K562 (cell line): ENCODE results near the gene HBP1. TPM values are rescaled to one million over a fixed set of nuclear protein-coding genes. Genes with fewer than 3 reads are reported as not detected.
A peak's percentile ranks its signal among the peaks of the same experiment; 100 is the strongest.

Source experiments
- ATAC-seq: fragments of 200-7000 bp; cut with Tn5 transposase; 3 replicates; pipeline ENCODE4 v1.9.1; 2020; ENCODE audit warnings: moderate library complexity
- BruUV-seq: library from RNA; stranded (reverse); fragments of 400-500 nt; replicated peaks from 2 replicates; lab custom pipeline; 2021; lab: Mats Ljungman, UMichigan
- CTCF ChIA-PET: fragments of 300-600 bp; formaldehyde crosslinking; extraction: SDS; loops from one replicate; lab custom pipeline; 2021; ENCODE audit warnings: low intra/inter-chr PET ratio; lab: Yijun Ruan, JAX
- POLR2A ChIA-PET: fragments of 300-600, 350-650 bp; sonication (Branson Sonifier 250); formaldehyde crosslinking; extraction: SDS; loops from one replicate; lab custom pipeline; 2021; ENCODE audit warnings: antibody characterized with exemption, inconsistent platforms; lab: Yijun Ruan, JAX
- DNase-seq, 4 experiments: peaks; one replicate each; pipeline versions ENCODE4 v3.0.0 to v3.0.0-alpha.2; 2011 to 2018; ENCODE audit warnings: low spot score in 3 of 4, mixed read lengths in 3 of 4; ENCODE audit errors: extremely low read depth in 1 of 4
- FAIRE-seq: peaks from 2 replicates; lab custom pipeline; 2011; peaks lifted over from hg19 to GRCh38; lab: Jason Lieb, UNC
- H2AFZ ChIP-seq: 2 replicates; pipeline ENCODE4 v1.6.0; 2011; ENCODE audit warnings: low read depth, low read length, control low read depth, inconsistent platforms
- H3K27ac ChIP-seq: fragments of 200-600 bp; 3 replicates; pipeline ENCODE4 v1.8.0; 2011; ENCODE audit warnings: low read depth, mild to moderate bottlenecking, control low read depth, inconsistent platforms, low read length, moderate library complexity, mixed read lengths; ENCODE audit errors: extremely low read depth
- H3K27me3 ChIP-seq, 2 experiments: fragments of 300-600 bp in 1 of 2; 2 replicates in 1 of 2; 3 replicates in 1 of 2; pipeline versions ENCODE4 v1.6.0 to v1.8.0; 2011; ENCODE audit warnings: inconsistent platforms in 2 of 2, low read length in 2 of 2, mild to moderate bottlenecking in 1 of 2, mixed read lengths in 1 of 2, moderate library complexity in 1 of 2; ENCODE audit not compliant: control insufficient read depth in 2 of 2, insufficient read depth in 2 of 2
- H3K36me3 ChIP-seq: fragments of 300-600 bp; 3 replicates; pipeline ENCODE4 v1.8.0; 2011; ENCODE audit warnings: mild to moderate bottlenecking, low read length, inconsistent platforms; ENCODE audit not compliant: control insufficient read depth, insufficient read depth
- H3K4me1 ChIP-seq, 2 experiments: fragments of 200-600 bp in 1 of 2; replicated peaks in 1 of 2; 2 replicates in 1 of 2; 3 replicates in 1 of 2; pipeline versions ENCODE4 v1.5.1 to v1.8.0; 2011; ENCODE audit warnings: inconsistent platforms in 2 of 2, low read length in 2 of 2, mild to moderate bottlenecking in 1 of 2, mixed read lengths in 1 of 2, moderate library complexity in 1 of 2; ENCODE audit not compliant: control insufficient read depth in 2 of 2, insufficient read depth in 2 of 2
- H3K4me2 ChIP-seq: 2 replicates; pipeline ENCODE4 v1.6.1; 2011; ENCODE audit warnings: low read length, control low read depth, inconsistent platforms, mixed read lengths; ENCODE audit not compliant: insufficient read depth
- H3K4me3 ChIP-seq: fragments of 200-600 bp; sonication (generic), shearing (Covaris generic); 2 replicates; pipeline ENCODE4 v1.5.1; 2016; ENCODE audit warnings: control low read depth, inconsistent platforms
- H3K79me2 ChIP-seq: fragments of 200-600 bp; 3 replicates; pipeline ENCODE4 v1.8.0; 2011; ENCODE audit warnings: low read length, inconsistent platforms; ENCODE audit not compliant: control insufficient read depth, insufficient read depth
- H3K9ac ChIP-seq, 2 experiments: 2 replicates each; pipeline versions ENCODE4 v1.6.0 to v1.6.1; 2011; ENCODE audit warnings: low read depth in 2 of 2, low read length in 2 of 2, control low read depth in 1 of 2, inconsistent platforms in 1 of 2, mild to moderate bottlenecking in 1 of 2, mixed read lengths in 1 of 2; ENCODE audit not compliant: insufficient read depth in 1 of 2
- H3K9me1 ChIP-seq: one replicate; pipeline ENCODE4 v1.6.0; 2011; ENCODE audit warnings: inconsistent platforms, mild to moderate bottlenecking, low read length, moderate library complexity; ENCODE audit not compliant: control insufficient read depth, insufficient read depth
- H3K9me3 ChIP-seq: replicated peaks from 2 replicates; pipeline ENCODE4 v1.5.1; 2011; ENCODE audit warnings: low read depth, low read length, inconsistent platforms; ENCODE audit not compliant: control insufficient read depth, insufficient read depth
- H4K20me1 ChIP-seq: replicated peaks from 2 replicates; pipeline ENCODE4 v1.6.1; 2011; ENCODE audit warnings: low read length, inconsistent platforms, mixed read lengths; ENCODE audit not compliant: control insufficient read depth, insufficient read depth
- ADNP ChIP-seq: fragments of 200-800 bp; sonication (Bioruptor generic); IDR thresholded peaks from 2 replicates; pipeline ENCODE4 v1.6.1; 2016; ENCODE audit warnings: missing genetic modification characterization, missing compliant biosample characterization
- BRF2 ChIP-seq: IDR thresholded peaks from 3 replicates; pipeline ENCODE4 v1.6.1; 2011; ENCODE audit warnings: borderline replicate concordance, mild to moderate bottlenecking; ENCODE audit not compliant: insufficient read length, insufficient read depth
- CEBPG ChIP-seq, 3 experiments: fragments of 200-800 bp in 1 of 3; sonication (Bioruptor generic) in 1 of 3; sonication (generic) in 1 of 3; formaldehyde crosslinking in 1 of 3; IDR thresholded peaks in 2 of 3; conservative IDR thresholded peaks in 1 of 3; 2 replicates each; pipeline versions ENCODE4 v1.6.1 to v1.8.0; 2016 to 2022; ENCODE audit warnings: missing compliant biosample characterization in 2 of 3, missing genetic modification characterization in 2 of 3, mild to moderate bottlenecking in 1 of 3, missing genetic modification reagents in 1 of 3
- CHD4 ChIP-seq: fragments of 200-600 bp; sonication (generic); IDR thresholded peaks from 3 replicates; pipeline ENCODE4 v1.6.1; 2012; ENCODE audit warnings: low read depth, mild to moderate bottlenecking, mixed read lengths, low read length, inconsistent platforms; ENCODE audit not compliant: insufficient read depth, insufficient replicate concordance, poor library complexity, severe bottlenecking
- CSDE1 ChIP-seq, 2 experiments: fragments of 450-650 bp; IDR thresholded peaks; 2 replicates each; pipeline ENCODE4 v1.6.1; 2016; ENCODE audit warnings: mild to moderate bottlenecking in 1 of 2
- CXXC5 ChIP-seq: fragments of 250-450 bp; sonication (Bioruptor Pico); IDR thresholded peaks from 2 replicates; pipeline ENCODE4 v1.8.0; 2022; ENCODE audit warnings: inconsistent platforms, mild to moderate bottlenecking, moderate library complexity
- KLF1 ChIP-seq: fragments of 450-650 bp; IDR thresholded peaks from 2 replicates; pipeline ENCODE4 v1.6.1; 2016; ENCODE audit warnings: missing genetic modification characterization, missing compliant biosample characterization
- MYC ChIP-seq, 2 experiments: fragments of 250-450 bp in 1 of 2; sonication (Bioruptor Pico) in 1 of 2; IDR thresholded peaks; 2 replicates each; pipeline versions ENCODE4 v1.5.1 to v1.6.1; 2012 to 2021; ENCODE audit warnings: low read depth in 2 of 2, borderline replicate concordance in 1 of 2, improper control_type of control experiment in 1 of 2, low read length in 1 of 2, mild to moderate bottlenecking in 1 of 2, moderate library complexity in 1 of 2
- PKNOX1 ChIP-seq: fragments of 450-650 bp; IDR thresholded peaks from 2 replicates; pipeline ENCODE4 v1.6.1; 2016
- RBM25 ChIP-seq: fragments of 200-400 bp; formaldehyde crosslinking; IDR thresholded peaks from 2 replicates; pipeline ENCODE4 v1.6.1; 2018; ENCODE audit warnings: low read length, low read depth, moderate library complexity; ENCODE audit not compliant: severe bottlenecking
- RCOR1 ChIP-seq, 2 experiments: IDR thresholded peaks; 2 replicates each; pipeline ENCODE4 v1.6.1; 2012; ENCODE audit warnings: low read depth in 2 of 2, low read length in 2 of 2, borderline replicate concordance in 1 of 2, improper control_type of control experiment in 1 of 2
- STAT5B ChIP-seq: fragments of 250-450 bp; sonication (Bioruptor Pico); IDR thresholded peaks from 2 replicates; pipeline ENCODE4 v1.8.0; 2021; ENCODE audit warnings: mild to moderate bottlenecking, inconsistent platforms
- ZC3H8 ChIP-seq: fragments of 450-650 bp; IDR thresholded peaks from 2 replicates; pipeline ENCODE4 v1.6.1; 2017
- ZHX1 ChIP-seq: fragments of 150-350 bp; conservative IDR thresholded peaks from 2 replicates; pipeline ENCODE4 v1.6.1; 2014; ENCODE audit warnings: low read length
- ZKSCAN1 ChIP-seq: fragments of 150-350 bp; IDR thresholded peaks from 2 replicates; pipeline ENCODE4 v1.6.1; 2016; ENCODE audit warnings: low read depth, low read length
- ZNF778 ChIP-seq: fragments of 450-650 bp; formaldehyde crosslinking; IDR thresholded peaks from 2 replicates; pipeline ENCODE4 v1.4.0; 2020; ENCODE audit warnings: mild to moderate bottlenecking, moderate library complexity
- WGBS: fragments of 100-300 bp; shearing (Covaris generic); methylation state at CpG from one replicate; pipeline ENCODE4 v1.1.6; 2016; ENCODE audit warnings: low coverage, mixed read lengths; ENCODE audit not compliant: insufficient coverage; ENCODE audit errors: missing lambda C conversion rate; 5-methylcytosine and 5-hydroxymethylcytosine counted together
- in situ Hi-C: fragments of 300-500 bp; cut with MboI; formaldehyde crosslinking; loops from 4 replicates; pipeline ENCODE4 v1.15.0; 2018; ENCODE audit warnings: inconsistent platforms, mixed read lengths
- intact Hi-C: fragments of 100-400 bp; cut with micrococcal nuclease; formaldehyde crosslinking; loops from 2 replicates; pipeline ENCODE4 v1.14.2; 2022
- polyA plus RNA-seq, 8 experiments: library from polyadenylated mRNA; depleted of rRNA in 4 of 8; stranded (reverse) in 5 of 8; unstranded in 3 of 8; fragments of >200 nt; fragmentation: Nextera tagmentation in 2 of 8; fragmentation: Illumina TruSeq in 1 of 8; extraction: Ambion mirVana in 2 of 8; extraction: Trizol in 1 of 8; gene quantifications; 2 replicates each; pipeline versions ENCODE4 v1.2.1 to v1.2.3, GENCODE V29; 2011 to 2014; ENCODE audit warnings: inconsistent platforms in 1 of 8, missing spikeins in 1 of 8
- total RNA-seq, 7 experiments: library from RNA; depleted of rRNA in 6 of 7; stranded (reverse); fragments of >200 nt in 6 of 7; fragmentation: Illumina TruSeq in 2 of 7; extraction: Trizol in 2 of 7; gene quantifications; 2 replicates each; pipeline versions ENCODE4 v1.2.1 to v1.2.3, GENCODE V29; 2011 to 2021; ENCODE audit warnings: low replicate concordance in 1 of 7

Gene HBP1
- total and polyA plus RNA-seq, 9 of the 15 experiments (the other 6 are each of a cell fraction or from before 2014, with no cell fraction given) = 18.7 to 59.9 (median 27.0) TPM

GRCh38 chr7:107219563-107220244, 50.9 kb downstream of the HBP1 start:
- H3K27me3 ChIP-seq = no peaks in the 10 kb centered on the region
- ATAC-seq = no peak
- H4K20me1 ChIP-seq = 0 out of 2 replicates have a peak, but pooled peaks cover 4% of the 10 kb centered on the region
- no peak overlapping the region for H2AFZ ChIP-seq
- no peaks in the 10 kb centered on the region for H3K4me1 ChIP-seq
- intact Hi-C loops (no loop called here), in situ Hi-C loops (loop anchor here (25.0 kb wide), 1 partner anchor 918 kb away; the partner anchor contains the start of gene LAMB4)
- H3K9me1 ChIP-seq = no peaks in the 10 kb centered on the region
- FAIRE-seq = no peak
- POLR2A ChIA-PET = interaction anchor here (0.9 to 1.5 kb wide), 4 partner anchors 10 to 51 kb away, joined by 3 to 4 read pairs (median 3); partner anchors contain the start of gene HBP1
- BruUV-seq = no TSS peak
- CTCF ChIA-PET = no interaction called here
- no peak overlapping the region for H3K27ac ChIP-seq
- no peak for DNase-seq
- no peak overlapping the region for H3K4me3 ChIP-seq
- H3K9me3 ChIP-seq = 0 out of 2 replicates have a peak, but pooled peaks cover under 1% of the 10 kb centered on the region
- H3K4me2 ChIP-seq = no peak overlapping the region
- 59% methylated on average over 2 of the region's 2 CpGs for WGBS
- no peaks in the 10 kb centered on the region for H3K36me3 ChIP-seq
- H3K79me2 ChIP-seq = no peaks in the 10 kb centered on the region
- no peak overlapping the region for H3K9ac ChIP-seq
- TF ChIP-seq MYC (IDR thresholded peaks at IDR 0.05; ENCODE audit: low read depth, low read length) = no peak
- no peak for TF ChIP-seq MYC (CRISPR knock-in tag; IDR thresholded peaks at IDR 0.05; ENCODE audit: borderline replicate concordance, low read depth)
- TF ChIP-seq ZNF778 = no peak
- no peak for TF ChIP-seq STAT5B (CRISPR knock-in tag)
- TF ChIP-seq ZHX1 = no peak
- TF ChIP-seq CSDE1 (IDR thresholded peaks at IDR 0.05) = no peak
- 0 out of 4 replicates have a peak, but pooled peaks of 1 of the 2 experiments have one; percentile 45 for TF ChIP-seq RCOR1 (IDR thresholded peaks at IDR 0.05; ENCODE audit: borderline replicate concordance in 1 of 2, low read depth in 2 of 2, low read length in 2 of 2)
- no peak for TF ChIP-seq BRF2
- peak; percentile 92 for TF ChIP-seq CHD4
- TF ChIP-seq ZC3H8 = no peak
- no peak for TF ChIP-seq ZKSCAN1
- no peak for TF ChIP-seq PKNOX1
- no peak for TF ChIP-seq KLF1 (tag)
- TF ChIP-seq RBM25 = peak; percentile 83
- TF ChIP-seq CXXC5 (CRISPR knock-in tag) = no peak
- TF ChIP-seq ADNP (tag) = peak; percentile 95
- TF ChIP-seq CEBPG (CRISPR knock-in tag; IDR thresholded peaks at IDR 0.05) = no peak
- peak; percentile 42 to 76; a peak in 3 of 4 replicates for TF ChIP-seq CEBPG (tag; conservative IDR thresholded peaks at IDR 0.05 in 1 of 2, IDR thresholded peaks at IDR 0.05 in 1 of 2)
